ENCODE measurements around the gene EEPD1. TPM values are rescaled to one million over a fixed set of nuclear protein-coding genes. Genes with fewer than 3 reads are reported as not detected.

The EEPD1 gene
- total RNA-seq, 1 donor, result 9.0 TPM

DNA sequence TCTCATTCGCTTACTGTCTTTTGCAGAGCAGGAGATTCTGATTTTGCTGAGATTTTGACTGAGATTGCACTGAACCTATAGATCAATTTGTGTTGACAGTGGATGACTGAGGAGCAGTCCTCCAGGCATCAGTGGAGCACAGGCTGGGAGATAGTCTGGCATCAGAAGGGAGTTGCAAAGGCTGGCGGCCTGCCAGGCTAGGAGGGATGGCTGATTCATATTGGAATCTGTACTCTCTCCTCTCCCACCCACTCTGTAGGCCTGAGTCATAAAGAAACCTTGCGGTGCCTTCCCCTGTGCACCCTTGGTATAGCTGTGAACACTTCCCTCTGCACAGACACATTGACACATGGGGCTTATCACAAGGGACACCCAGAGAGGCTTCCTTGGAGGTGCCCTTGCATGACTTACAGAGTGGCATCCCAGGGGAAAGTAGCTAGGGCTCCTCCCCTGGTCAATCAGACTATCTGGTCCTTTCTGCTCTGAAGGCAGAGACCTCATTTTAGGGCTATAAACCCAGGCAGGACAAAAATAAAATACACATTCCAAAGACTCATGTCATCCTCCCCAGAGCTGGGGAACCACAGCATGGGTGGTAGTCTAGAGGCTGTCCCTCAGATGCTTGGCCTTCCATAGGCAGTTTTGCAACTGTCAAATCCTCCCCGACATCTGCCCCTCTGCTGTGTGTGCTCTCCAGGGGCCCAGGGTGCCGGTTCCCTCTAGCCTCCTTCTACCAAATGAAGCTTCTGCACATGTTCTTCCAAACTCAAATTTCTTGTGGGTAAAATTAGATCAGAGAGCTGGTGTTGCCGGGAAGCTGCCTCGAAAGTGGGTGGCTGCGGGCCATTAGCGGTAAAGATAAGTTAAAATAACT, 37.4 kb upstream of the EEPD1 start:
- Histone ChIP-seq H3K27ac (ENCODE audit: low read depth, low read length) (peak overlapping the region; percentile 88), H3K4me2 (ENCODE audit: insufficient read depth, low read length) (peak overlapping the region; percentile 83)

DNA sequence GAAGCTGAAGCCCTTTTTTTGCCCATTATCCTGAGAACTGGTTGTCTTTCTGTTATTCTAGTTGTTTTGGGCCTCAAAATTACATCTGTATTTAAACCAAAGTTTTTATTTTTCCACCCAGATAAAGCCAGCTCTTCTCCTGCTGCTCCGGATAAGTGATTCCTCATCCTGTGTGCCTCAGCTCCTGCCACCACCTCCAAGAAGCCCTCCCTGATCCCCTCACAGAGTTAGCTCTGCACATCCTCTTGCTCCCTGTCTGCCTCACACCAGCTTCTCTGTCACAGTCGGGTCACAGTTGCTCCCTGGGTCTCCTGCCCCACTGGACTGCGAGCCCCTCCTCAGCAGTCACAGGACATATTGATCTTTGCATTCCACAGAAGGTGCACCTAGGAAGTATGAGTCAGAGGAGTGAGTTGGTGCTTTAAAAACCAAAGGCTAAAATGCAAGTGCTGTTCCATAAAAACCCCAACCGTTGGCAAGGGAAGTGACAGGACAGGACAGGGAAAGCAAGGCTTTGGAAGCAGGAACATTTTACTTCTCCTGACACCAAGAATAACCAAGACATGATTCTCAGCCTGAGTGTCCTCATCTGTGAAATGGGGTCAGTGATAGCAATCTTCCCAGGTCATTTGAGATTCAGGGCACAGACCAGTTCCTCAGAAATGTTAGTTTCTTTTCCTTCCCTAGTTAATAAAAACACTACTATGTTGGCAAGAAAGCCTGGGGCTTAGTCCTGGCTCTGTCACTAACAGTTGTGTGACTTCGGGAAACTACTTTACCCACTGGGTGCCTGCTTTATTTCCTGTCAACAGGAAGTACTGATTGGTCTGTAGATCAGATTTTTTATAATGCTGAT, 36.5 kb upstream of the EEPD1 start:
- H3K4me2 ChIP-seq (ENCODE audit: insufficient read depth, low read length), result peak overlapping the region; percentile 83
- peak overlapping the region; percentile 88 for H3K27ac ChIP-seq (ENCODE audit: low read depth, low read length)
- TF ChIP-seq, protein P1, sequence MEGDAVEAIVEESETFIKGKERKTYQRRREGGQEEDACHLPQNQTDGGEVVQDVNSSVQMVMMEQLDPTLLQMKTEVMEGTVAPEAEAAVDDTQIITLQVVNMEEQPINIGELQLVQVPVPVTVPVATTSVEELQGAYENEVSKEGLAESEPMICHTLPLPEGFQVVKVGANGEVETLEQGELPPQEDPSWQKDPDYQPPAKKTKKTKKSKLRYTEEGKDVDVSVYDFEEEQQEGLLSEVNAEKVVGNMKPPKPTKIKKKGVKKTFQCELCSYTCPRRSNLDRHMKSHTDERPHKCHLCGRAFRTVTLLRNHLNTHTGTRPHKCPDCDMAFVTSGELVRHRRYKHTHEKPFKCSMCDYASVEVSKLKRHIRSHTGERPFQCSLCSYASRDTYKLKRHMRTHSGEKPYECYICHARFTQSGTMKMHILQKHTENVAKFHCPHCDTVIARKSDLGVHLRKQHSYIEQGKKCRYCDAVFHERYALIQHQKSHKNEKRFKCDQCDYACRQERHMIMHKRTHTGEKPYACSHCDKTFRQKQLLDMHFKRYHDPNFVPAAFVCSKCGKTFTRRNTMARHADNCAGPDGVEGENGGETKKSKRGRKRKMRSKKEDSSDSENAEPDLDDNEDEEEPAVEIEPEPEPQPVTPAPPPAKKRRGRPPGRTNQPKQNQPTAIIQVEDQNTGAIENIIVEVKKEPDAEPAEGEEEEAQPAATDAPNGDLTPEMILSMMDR (IDR thresholded peaks at IDR 0.05; ENCODE audit: extremely low read depth, low read depth, low read length), result no peak
- H3K9me3 ChIP-seq (ENCODE audit: low read depth, low read length), result no peaks in the 10 kb centered on the region
- DNase-seq (ENCODE audit: insufficient read length, low spot score, missing footprints), result no peak
- H4K20me1 ChIP-seq (ENCODE audit: insufficient read depth, low read length), result peaks cover 3% of the 10 kb centered on the region
- no peaks in the 10 kb centered on the region for H3K79me2 ChIP-seq (ENCODE audit: insufficient read depth, low read length)
- H2AFZ ChIP-seq (ENCODE audit: low read length), result peak overlapping the region; percentile 13
- H3K4me3 ChIP-seq (ENCODE audit: insufficient read depth, low read length), result peak overlapping the region; percentile 57
- no peaks in the 10 kb centered on the region for H3K36me3 ChIP-seq (ENCODE audit: insufficient read depth, low read length)
- H3K27me3 ChIP-seq (ENCODE audit: insufficient read depth, low read length), result no peaks in the 10 kb centered on the region
- H3K4me1 ChIP-seq (ENCODE audit: insufficient read depth, low read length), result peaks cover 52% of the 10 kb centered on the region

More for the DNA sequence above, 37.4 kb upstream of the EEPD1 start:
- H2AFZ ChIP-seq (ENCODE audit: low read length), result peak overlapping the region; percentile 66
- TF ChIP-seq, protein P1 (IDR thresholded peaks at IDR 0.05; ENCODE audit: extremely low read depth, low read depth, low read length), result no peak
- no peaks in the 10 kb centered on the region for H3K36me3 ChIP-seq (ENCODE audit: insufficient read depth, low read length)
- H3K27me3 ChIP-seq (ENCODE audit: insufficient read depth, low read length), result no peaks in the 10 kb centered on the region
- H3K79me2 ChIP-seq (ENCODE audit: insufficient read depth, low read length), result no peaks in the 10 kb centered on the region
- DNase-seq (ENCODE audit: insufficient read length, low spot score, missing footprints), result peak; percentile 89
- peaks cover 52% of the 10 kb centered on the region for H3K4me1 ChIP-seq (ENCODE audit: insufficient read depth, low read length)
- peak overlapping the region; percentile 57 for H3K4me3 ChIP-seq (ENCODE audit: insufficient read depth, low read length)
- H4K20me1 ChIP-seq (ENCODE audit: insufficient read depth, low read length), result peaks cover 3% of the 10 kb centered on the region
- no peaks in the 10 kb centered on the region for H3K9me3 ChIP-seq (ENCODE audit: low read depth, low read length)

DNA sequence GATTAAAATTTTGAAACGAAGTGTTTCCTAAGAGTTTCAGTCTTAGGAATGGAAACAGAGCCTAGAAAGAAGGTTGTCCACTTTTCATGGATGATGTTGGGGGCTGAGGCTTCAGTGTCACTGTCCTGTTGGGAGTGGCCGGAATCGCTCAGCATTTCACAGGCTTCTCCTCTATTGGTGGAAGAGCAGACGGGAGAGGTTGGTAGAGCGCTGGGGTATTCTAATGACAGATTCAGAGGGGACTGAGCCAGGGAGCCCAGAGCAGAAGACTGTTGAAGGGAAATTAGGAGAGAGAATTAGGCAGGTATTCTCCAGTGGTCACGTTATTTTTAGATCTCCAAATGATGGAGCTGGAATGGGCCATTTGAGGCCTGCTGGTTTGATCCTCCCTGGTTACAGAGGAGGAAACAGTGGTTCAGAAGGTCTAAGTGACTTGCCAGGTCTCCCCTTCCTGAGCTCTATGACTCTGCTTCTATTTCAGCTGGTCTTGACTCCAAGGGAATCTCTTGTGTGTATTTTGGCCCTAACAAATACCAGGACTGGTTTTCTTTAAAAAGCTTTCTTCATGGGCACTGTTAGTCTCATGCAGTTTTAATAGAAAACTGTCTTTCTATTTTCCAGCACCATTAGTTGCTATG, 35.7 kb upstream of the EEPD1 start:
- Histone ChIP-seq H3K4me1 (ENCODE audit: insufficient read depth, low read length) (peaks cover 52% of the 10 kb centered on the region), H2AFZ (ENCODE audit: low read length) (peak overlapping the region; percentile 5), H4K20me1 (ENCODE audit: insufficient read depth, low read length) (peaks cover 3% of the 10 kb centered on the region), H3K4me2 (ENCODE audit: insufficient read depth, low read length) (peak overlapping the region; percentile 21), H3K79me2 (ENCODE audit: insufficient read depth, low read length) (no peaks in the 10 kb centered on the region), H3K27ac (ENCODE audit: low read depth, low read length) (peak overlapping the region; percentile 88), H3K9me3 (ENCODE audit: low read depth, low read length) (no peaks in the 10 kb centered on the region), H3K4me3 (ENCODE audit: insufficient read depth, low read length) (peak overlapping the region; percentile 9), H3K27me3 (ENCODE audit: insufficient read depth, low read length) (no peaks in the 10 kb centered on the region), H3K36me3 (ENCODE audit: insufficient read depth, low read length) (no peaks in the 10 kb centered on the region)
- TF ChIP-seq, protein P1 (IDR thresholded peaks at IDR 0.05; ENCODE audit: extremely low read depth, low read depth, low read length), result no peak
- no peak for DNase-seq (ENCODE audit: insufficient read length, low spot score, missing footprints)
